Aorta (tissue), 5 donors: Measurements from ENCODE around the gene MOB3C. TPM values are rescaled to one million over a fixed set of nuclear protein-coding genes. Genes with fewer than 3 reads are reported as not detected.

Experiments
- ATAC-seq: fragments of 200-7000 bp; cut with Tn5 transposase; one replicate; pipeline ENCODE4 v1.9.1; 2022; ENCODE audit warnings: moderate library complexity; ENCODE audit not compliant: low FRiP score
- DNase-seq, 2 donors: peaks; one replicate each; pipeline ENCODE4 v3.0.0-alpha.2; 2020
- H3K27ac ChIP-seq, 2 donors: one replicate each; pipeline ENCODE4 v1.5.1; 2013; ENCODE audit warnings: low read length in 2 of 2, mild to moderate bottlenecking in 2 of 2, moderate library complexity in 2 of 2, control low read depth in 1 of 2, inconsistent platforms in 1 of 2, low read depth in 1 of 2
- H3K27me3 ChIP-seq, 2 donors: one replicate each; pipeline ENCODE4 v1.6.1; 2013; ENCODE audit warnings: control low read depth in 1 of 2, low read length in 1 of 2, mild to moderate bottlenecking in 1 of 2, moderate library complexity in 1 of 2; ENCODE audit not compliant: insufficient read depth in 2 of 2, control insufficient read depth in 1 of 2
- H3K36me3 ChIP-seq, 2 donors: one replicate each; pipeline ENCODE4 v1.6.1; 2013; ENCODE audit warnings: control low read depth in 1 of 2, low read length in 1 of 2, mild to moderate bottlenecking in 1 of 2; ENCODE audit not compliant: insufficient read depth in 2 of 2, control insufficient read depth in 1 of 2
- H3K4me1 ChIP-seq, 2 donors: one replicate each; pipeline ENCODE4 v1.6.1; 2013; ENCODE audit warnings: low read length in 2 of 2, control low read depth in 1 of 2, mild to moderate bottlenecking in 1 of 2, moderate library complexity in 1 of 2; ENCODE audit not compliant: insufficient read depth in 2 of 2, control insufficient read depth in 1 of 2
- H3K4me3 ChIP-seq, 2 donors: one replicate each; pipeline ENCODE4 v1.5.1; 2013; ENCODE audit warnings: low read length in 2 of 2, control low read depth in 1 of 2, mild to moderate bottlenecking in 1 of 2
- H3K9me3 ChIP-seq: one replicate; pipeline ENCODE4 v1.6.1; 2013; ENCODE audit warnings: mild to moderate bottlenecking, low read length; ENCODE audit not compliant: control insufficient read depth
- WGBS, 2 donors: extraction: QIAGEN DNeasy Blood & Tissue Kit; methylation state at CpG; one replicate each; pipeline ENCODE4 v1.1.7; 2013; 5-methylcytosine and 5-hydroxymethylcytosine counted together
- intact Hi-C, 2 donors: fragments of 100-400 bp; cut with DNase I; formaldehyde crosslinking; loops; one replicate each; pipeline versions ENCODE4 v1.14.2 to v1.15.0; 2022
- polyA plus RNA-seq, 2 donors: library from polyadenylated mRNA; stranded (reverse); fragments of 200-250 nt; gene quantifications; one replicate each; pipeline ENCODE4 v1.2.3, GENCODE V29; 2013
- total RNA-seq, 2 donors: library from RNA; stranded (reverse); fragmentation: NEBNext Ultra II Directional; extraction: Animal tissue kit (Norgen Biotek cat#: 25700); gene quantifications; one replicate each; pipeline ENCODE4 v1.2.1, GENCODE V29; 2021
- donor health status: healthy with polysubstance abuse.
- donor health status: Bipolar disorder and iron deficiency.
- donor health status: DM: no; HTN: no; CAD: no.
- donor health status: DM: no; HTN: no; CAD: no.
- donor health status: DM: yes; HTN: yes; CAD: no.

Gene MOB3C
- total and polyA plus RNA-seq, 4 donors, result 14.8 to 31.2 (median 20.5) TPM

- DNase-seq (no peak), ATAC-seq (no peak)
- no peak overlapping the region for H3K4me3 ChIP-seq
- intact Hi-C loops, result no loop called here
- H3K9me3 ChIP-seq, result no peaks in the 10 kb centered on the region
- no peaks in the 10 kb centered on the region for H3K4me1 ChIP-seq
- peaks cover 8 to 13% of the 10 kb centered on the region in 2 donors for H3K36me3 ChIP-seq
- H3K27ac ChIP-seq, result no peak overlapping the region
- 92 to 93% methylated on average over 5 of the region's 5 CpGs for WGBS, 2 donors
- H3K27me3 ChIP-seq, result no peaks in the 10 kb centered on the region
These were observed 22.5 kb downstream of the MOB3C start for GRCh38 chr1:46594063-46594462.

- ATAC-seq (no peak), DNase-seq (no peak)
- Histone ChIP-seq H3K27me3 (no peaks in the 10 kb centered on the region), H3K4me1 (no peaks in the 10 kb centered on the region), H3K36me3 (peaks cover 8 to 13% of the 10 kb centered on the region in 2 donors), H3K27ac (no peak overlapping the region), H3K9me3 (no peaks in the 10 kb centered on the region), H3K4me3 (no peak overlapping the region)
- 90 to 94% methylated on average over 4 of the region's 4 CpGs for WGBS, 2 donors
- intact Hi-C loops, result no loop called here
These were observed 23.8 kb downstream of the MOB3C start for GRCh38 chr1:46592823-46593222.

- intact Hi-C loops, result no loop called here
- Histone ChIP-seq H3K4me3 (no peak overlapping the region), H3K9me3 (no peaks in the 10 kb centered on the region), H3K4me1 (no peaks in the 10 kb centered on the region), H3K27me3 (no peaks in the 10 kb centered on the region), H3K27ac (no peak overlapping the region), H3K36me3 (peaks cover 11 to 16% of the 10 kb centered on the region in 2 donors)
- no peak for DNase-seq
- 81 to 92% methylated on average over 3 of the region's 3 CpGs for WGBS, 2 donors
- no peak for ATAC-seq
These were observed 27.1 kb downstream of the MOB3C start for GRCh38 chr1:46589529-46589928.

GRCh38 chr1:46587069-46587468, 29.5 kb downstream of the MOB3C start:
- H3K4me1 ChIP-seq, result no peaks in the 10 kb centered on the region
- peaks cover 3 to 21% of the 10 kb centered on the region in 2 donors for H3K36me3 ChIP-seq
- H3K4me3 ChIP-seq, result no peak overlapping the region
- no peak overlapping the region for H3K27ac ChIP-seq
- peak; percentile 52 for ATAC-seq
- 87% methylated on average over 7 of the region's 7 CpGs for WGBS, 2 donors
- H3K27me3 ChIP-seq, result no peaks in the 10 kb centered on the region
- peak in 1 of 2 donors; percentile 87 for DNase-seq
- no peaks in the 10 kb centered on the region for H3K9me3 ChIP-seq
- intact Hi-C loops, result no loop called here

- ATAC-seq (no peak), DNase-seq (no peak)
- no peaks in the 10 kb centered on the region for H3K9me3 ChIP-seq
- H3K4me3 ChIP-seq, result no peak overlapping the region
- no peaks in the 10 kb centered on the region for H3K4me1 ChIP-seq
- WGBS, 2 donors, result 60 to 70% methylated on average over 12 of the region's 12 CpGs
- H3K36me3 ChIP-seq, result peaks cover 3 to 17% of the 10 kb centered on the region in 2 donors
- no peak overlapping the region for H3K27ac ChIP-seq
- intact Hi-C loops, result no loop called here
- no peaks in the 10 kb centered on the region for H3K27me3 ChIP-seq
These were observed 31.2 kb downstream of the MOB3C start for GRCh38 chr1:46585312-46585938.

GRCh38 chr1:46583494-46583893, 33.1 kb downstream of the MOB3C start:
- H3K4me1 ChIP-seq, result no peaks in the 10 kb centered on the region

GRCh38 chr1:46582972-46583371, 33.6 kb downstream of the MOB3C start:
- Histone ChIP-seq H3K4me3 (no peak overlapping the region), H3K36me3 (peaks cover 3 to 16% of the 10 kb centered on the region in 2 donors), H3K4me1 (no peaks in the 10 kb centered on the region), H3K27me3 (no peaks in the 10 kb centered on the region), H3K27ac (no peak overlapping the region), H3K9me3 (no peaks in the 10 kb centered on the region)
- intact Hi-C loops, result no loop called here
- no peak for DNase-seq
- WGBS, 2 donors, result 85 to 89% methylated on average over 7 of the region's 7 CpGs
- no peak for ATAC-seq

More at GRCh38 chr1:46583494-46583893, 33.1 kb downstream of the MOB3C start:
- Histone ChIP-seq H3K27me3 (no peaks in the 10 kb centered on the region), H3K27ac (no peak overlapping the region), H3K9me3 (no peaks in the 10 kb centered on the region), H3K36me3 (peaks cover 3 to 16% of the 10 kb centered on the region in 2 donors), H3K4me3 (no peak overlapping the region)
- WGBS, 2 donors, result 85 to 87% methylated on average over 5 of the region's 5 CpGs
- intact Hi-C loops, result no loop called here
- ATAC-seq (no peak), DNase-seq (no peak)

- Histone ChIP-seq H3K27me3 (no peaks in the 10 kb centered on the region), H3K27ac (no peak overlapping the region), H3K4me3 (no peak overlapping the region), H3K9me3 (no peaks in the 10 kb centered on the region), H3K36me3 (peaks cover 3 to 13% of the 10 kb centered on the region in 2 donors), H3K4me1 (no peaks in the 10 kb centered on the region)
- no peak for DNase-seq
- ATAC-seq, result no peak
- intact Hi-C loops, result no loop called here
- 78% methylated on average over 4 of the region's 4 CpGs for WGBS, 2 donors
These were observed 34.7 kb downstream of the MOB3C start for GRCh38 chr1:46581681-46582455.
